Hematopoietic multipotent progenitor cell treated with erythropoietin and hydrocortisone succinate and interleukin-3 and kit ligand, for 6 days (in vitro differentiated cells): ENCODE results near the gene GJD2.

Experiments
- DNase-seq: peaks from one replicate; pipeline ENCODE4 v3.0.0-alpha.2; 2015

GJD2 gene

GRCh38 chr15:34721802-34722438 is 32.9 kb downstream of the GJD2 start:
- DNase-seq = peak; percentile 37

GRCh38 chr15:34721157-34721801 is 33.5 kb downstream of the GJD2 start:
- DNase-seq = no peak

GRCh38 chr15:34719695-34720094 is 35.1 kb downstream of the GJD2 start:
- no peak for DNase-seq

- no peak for DNase-seq
Measured at GRCh38 chr15:34718681-34719665, 35.8 kb downstream of the GJD2 start.

GRCh38 chr15:34717729-34718128 is 37.1 kb downstream of the GJD2 start:
- DNase-seq = no peak

GRCh38 chr15:34716111-34716510 is 38.7 kb downstream of the GJD2 start:
- DNase-seq = no peak

GRCh38 chr15:34714476-34715121 is 40.2 kb downstream of the GJD2 start:
- DNase-seq = peak; percentile 80

GRCh38 chr15:34713635-34714034 is 41.2 kb downstream of the GJD2 start:
- DNase-seq = no peak

- DNase-seq = no peak
Measured at GRCh38 chr15:34709866-34710265, 44.9 kb downstream of the GJD2 start.

GRCh38 chr15:34708422-34708821 is 46.4 kb downstream of the GJD2 start:
- DNase-seq = peak; percentile 83

GRCh38 chr15:34701536-34701935 is 53.3 kb downstream of the GJD2 start:
- DNase-seq = no peak
